Suprapubic skin (tissue), 4 donors: Measurements from ENCODE around the gene DPYD. TPM values are rescaled to one million over a fixed set of nuclear protein-coding genes. Genes with fewer than 3 reads are reported as not detected.
A peak's percentile ranks its signal among the peaks of the same experiment; 100 is the strongest.

Experiments
- DNase-seq, 2 donors: peaks; one replicate each; pipeline ENCODE4 v3.0.0-alpha.2; 2019; ENCODE audit warnings: low spot score in 2 of 2
- H3K27ac ChIP-seq: fragments of 200-600 bp; sonication (generic); one replicate; pipeline ENCODE4 v1.5.1; 2019
- H3K27me3 ChIP-seq: fragments of 200-600 bp; sonication (generic); one replicate; pipeline ENCODE4 v1.5.1; 2019
- H3K36me3 ChIP-seq: fragments of 200-600 bp; sonication (generic); one replicate; pipeline ENCODE4 v1.5.1; 2019
- H3K4me1 ChIP-seq: fragments of 200-600 bp; sonication (generic); one replicate; pipeline ENCODE4 v1.5.1; 2019
- H3K4me3 ChIP-seq: fragments of 200-600 bp; sonication (generic); one replicate; pipeline ENCODE4 v1.5.1; 2019; ENCODE audit warnings: mild to moderate bottlenecking
- H3K9me3 ChIP-seq: fragments of 200-600 bp; sonication (generic); one replicate; pipeline ENCODE4 v1.5.1; 2019
- EP300 ChIP-seq: sonication (generic); formaldehyde crosslinking; IDR thresholded peaks from one replicate; pipeline ENCODE4 v1.6.1; 2017; ENCODE audit warnings: antibody characterized with exemption
- POLR2A ChIP-seq, 2 donors: fragments of 450-650 bp; IDR thresholded peaks; one replicate each; pipeline ENCODE4 v1.6.1; 2017; ENCODE audit warnings: antibody characterized with exemption in 2 of 2, mild to moderate bottlenecking in 2 of 2, moderate library complexity in 2 of 2
- POLR2AphosphoS5 ChIP-seq, 3 donors: sonication (generic); formaldehyde crosslinking; IDR thresholded peaks; one replicate each; pipeline ENCODE4 v1.6.1; 2017; ENCODE audit warnings: antibody characterized with exemption in 3 of 3
- whole genome bisulfite sequencing: methylation state at CpG from one replicate; pipeline ENCODE4 v1.1.5; 2018; 5-methylcytosine and 5-hydroxymethylcytosine counted together
- total RNA-seq, 4 donors: library from RNA; depleted of rRNA; stranded (reverse); fragments of >200 nt; gene quantifications; one replicate each; pipeline ENCODE4 v1.1.0, GENCODE V29; 2016
- TF ChIP-seq, protein P1 (sequence below), 2 donors: fragments of 200-600 bp in 1 of 2; fragments of 450-650 bp in 1 of 2; sonication (generic) in 1 of 2; IDR thresholded peaks; one replicate each; pipeline ENCODE4 v1.5.1; 2016 to 2019; ENCODE audit warnings: antibody characterized with exemption in 2 of 2, mild to moderate bottlenecking in 1 of 2, moderate library complexity in 1 of 2

DPYD gene
- total RNA-seq, 4 donors from 2014 or later = 10.1 to 31.9 (median 11.6) TPM

- TF ChIP-seq POLR2AphosphoS5 (IDR thresholded peaks at IDR 0.05) (no peak), POLR2A (IDR thresholded peaks at IDR 0.05) (no peak), EP300 (no peak)
- no peak overlapping the region for H3K4me3 ChIP-seq
- H3K36me3 ChIP-seq = no peaks in the 10 kb centered on the region
- peaks cover 2% of the 10 kb centered on the region for H3K4me1 ChIP-seq
- no peaks in the 10 kb centered on the region for H3K27me3 ChIP-seq
- H3K27ac ChIP-seq = no peak overlapping the region
- H3K9me3 ChIP-seq = no peaks in the 10 kb centered on the region
- DNase-seq = no peak
- 69% methylated on average over 2 of the region's 2 CpGs for WGBS
These were observed 115.7 kb downstream of the DPYD start for GRCh38 chr1:97805093-97805492.

DNA sequence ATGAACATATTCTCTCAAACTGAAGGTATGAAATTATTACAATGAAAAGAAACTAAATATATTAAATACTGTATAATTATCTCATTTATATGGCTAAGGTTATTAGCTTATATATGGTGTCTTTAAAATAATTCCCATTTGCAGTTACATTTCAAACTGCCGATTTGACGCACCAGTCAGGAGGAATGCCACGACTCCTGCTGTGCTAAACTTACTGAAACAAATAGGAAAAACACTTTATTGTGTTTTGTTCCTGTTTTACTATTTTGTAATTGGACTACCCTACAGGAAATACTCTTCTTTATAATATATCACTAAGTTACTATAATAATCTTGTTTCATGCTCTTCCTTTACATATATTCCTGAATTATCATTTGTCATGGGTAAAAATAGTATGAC lies 117.8 kb downstream of the DPYD start:
- H3K4me3 ChIP-seq = no peak overlapping the region
- WGBS = 94% methylated on average over 3 of the region's 3 CpGs
- peaks cover 2% of the 10 kb centered on the region for H3K4me1 ChIP-seq
- no peaks in the 10 kb centered on the region for H3K36me3 ChIP-seq
- DNase-seq = no peak
- no peaks in the 10 kb centered on the region for H3K9me3 ChIP-seq
- TF ChIP-seq POLR2AphosphoS5 (IDR thresholded peaks at IDR 0.05) (no peak), POLR2A (IDR thresholded peaks at IDR 0.05) (no peak), EP300 (no peak)
- TF ChIP-seq, protein P1, sequence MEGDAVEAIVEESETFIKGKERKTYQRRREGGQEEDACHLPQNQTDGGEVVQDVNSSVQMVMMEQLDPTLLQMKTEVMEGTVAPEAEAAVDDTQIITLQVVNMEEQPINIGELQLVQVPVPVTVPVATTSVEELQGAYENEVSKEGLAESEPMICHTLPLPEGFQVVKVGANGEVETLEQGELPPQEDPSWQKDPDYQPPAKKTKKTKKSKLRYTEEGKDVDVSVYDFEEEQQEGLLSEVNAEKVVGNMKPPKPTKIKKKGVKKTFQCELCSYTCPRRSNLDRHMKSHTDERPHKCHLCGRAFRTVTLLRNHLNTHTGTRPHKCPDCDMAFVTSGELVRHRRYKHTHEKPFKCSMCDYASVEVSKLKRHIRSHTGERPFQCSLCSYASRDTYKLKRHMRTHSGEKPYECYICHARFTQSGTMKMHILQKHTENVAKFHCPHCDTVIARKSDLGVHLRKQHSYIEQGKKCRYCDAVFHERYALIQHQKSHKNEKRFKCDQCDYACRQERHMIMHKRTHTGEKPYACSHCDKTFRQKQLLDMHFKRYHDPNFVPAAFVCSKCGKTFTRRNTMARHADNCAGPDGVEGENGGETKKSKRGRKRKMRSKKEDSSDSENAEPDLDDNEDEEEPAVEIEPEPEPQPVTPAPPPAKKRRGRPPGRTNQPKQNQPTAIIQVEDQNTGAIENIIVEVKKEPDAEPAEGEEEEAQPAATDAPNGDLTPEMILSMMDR (IDR thresholded peaks at IDR 0.05) = no peak
- no peaks in the 10 kb centered on the region for H3K27me3 ChIP-seq
- no peak overlapping the region for H3K27ac ChIP-seq

DNA sequence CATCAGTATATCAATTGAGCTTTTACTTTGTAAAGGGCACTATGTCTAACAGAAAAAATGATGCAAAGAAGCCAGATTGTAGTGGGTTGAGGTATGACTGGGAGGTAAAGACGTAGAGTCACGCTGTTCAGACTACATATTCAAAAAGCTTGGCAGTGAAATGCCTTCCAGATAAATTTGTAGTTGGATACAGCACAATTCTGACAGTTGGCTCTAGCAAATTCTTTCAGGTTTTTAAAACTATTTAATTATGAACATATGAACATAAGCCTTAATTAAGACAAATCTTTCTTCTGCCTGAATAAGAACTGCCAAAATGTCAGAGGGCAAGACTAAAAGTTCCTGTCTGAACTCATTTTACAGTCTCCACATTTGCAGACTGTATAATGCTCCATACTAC lies 118.8 kb downstream of the DPYD start:
- Histone ChIP-seq H3K36me3 (no peaks in the 10 kb centered on the region), H3K27ac (no peak overlapping the region), H3K4me1 (no peaks in the 10 kb centered on the region), H3K9me3 (no peaks in the 10 kb centered on the region), H3K27me3 (no peaks in the 10 kb centered on the region), H3K4me3 (no peak overlapping the region)
- TF ChIP-seq, protein P1 (IDR thresholded peaks at IDR 0.05) = no peak
- TF ChIP-seq POLR2A (IDR thresholded peaks at IDR 0.05) (no peak), EP300 (no peak), POLR2AphosphoS5 (IDR thresholded peaks at IDR 0.05) (no peak)
- 51% methylated on average over 2 of the region's 2 CpGs for WGBS
- DNase-seq = no peak

- WGBS = 54% methylated on average over 2 of the region's 2 CpGs
- no peaks in the 10 kb centered on the region for H3K27me3 ChIP-seq
- no peaks in the 10 kb centered on the region for H3K9me3 ChIP-seq
- DNase-seq = no peak
- no peaks in the 10 kb centered on the region for H3K4me1 ChIP-seq
- peak overlapping the region; percentile 4 for H3K27ac ChIP-seq
- H3K4me3 ChIP-seq = no peak overlapping the region
- no peaks in the 10 kb centered on the region for H3K36me3 ChIP-seq
- TF ChIP-seq POLR2AphosphoS5 (IDR thresholded peaks at IDR 0.05) (no peak), POLR2A (IDR thresholded peaks at IDR 0.05) (no peak), EP300 (no peak)
- TF ChIP-seq, protein P1 (IDR thresholded peaks at IDR 0.05) = no peak
These were observed 123.2 kb downstream of the DPYD start for GRCh38 chr1:97797403-97798183.

GRCh38 chr1:97796711-97797110 lies 124.1 kb downstream of the DPYD start:
- Histone ChIP-seq H3K9me3 (no peaks in the 10 kb centered on the region), H3K4me1 (no peaks in the 10 kb centered on the region), H3K4me3 (no peak overlapping the region), H3K36me3 (no peaks in the 10 kb centered on the region), H3K27me3 (no peaks in the 10 kb centered on the region), H3K27ac (no peak overlapping the region)
- DNase-seq = no peak
- WGBS = 61% methylated on average over 2 of the region's 2 CpGs
- TF ChIP-seq POLR2A (IDR thresholded peaks at IDR 0.05) (no peak), POLR2AphosphoS5 (IDR thresholded peaks at IDR 0.05) (no peak), EP300 (no peak)
- TF ChIP-seq, protein P1 (IDR thresholded peaks at IDR 0.05) = no peak
